Stomach (tissue), 9 donors: ENCODE measurements around the gene SNRNP35. TPM values are rescaled to one million over a fixed set of nuclear protein-coding genes. Genes with fewer than 3 reads are reported as not detected.

ENCODE experiments used
- DNase-seq, 2 donors: peaks; one replicate each; pipeline versions ENCODE4 v3.0.0 to v3.0.0-alpha.2; 2013 to 2019
- H3K27ac ChIP-seq, 5 donors: fragments of 200-600 bp in 4 of 5; sonication (generic) in 4 of 5; one replicate each; pipeline ENCODE4 v1.5.1; 2013 to 2019; ENCODE audit warnings: mild to moderate bottlenecking in 1 of 5, moderate library complexity in 1 of 5
- H3K27me3 ChIP-seq, 3 donors: fragments of 200-600 bp; sonication (generic); one replicate each; pipeline ENCODE4 v1.5.1; 2017 to 2019; ENCODE audit warnings: mixed run types in 1 of 3
- H3K36me3 ChIP-seq, 4 donors: fragments of 200-600 bp; sonication (generic); 1 replicate in 3 of 4; 2 replicates in 1 of 4; pipeline ENCODE4 v1.5.1; 2016 to 2019
- H3K4me1 ChIP-seq, 4 donors: fragments of 200-600 bp; sonication (generic); one replicate each; pipeline ENCODE4 v1.5.1; 2016 to 2019
- H3K4me3 ChIP-seq, 4 donors: fragments of 200-600 bp; sonication (generic) in 3 of 4; one replicate each; pipeline ENCODE4 v1.5.1; 2016 to 2019; ENCODE audit warnings: mild to moderate bottlenecking in 1 of 4
- H3K9me3 ChIP-seq, 4 donors: fragments of 200-600 bp; sonication (generic); one replicate each; pipeline ENCODE4 v1.5.1; 2016 to 2019
- EP300 ChIP-seq: sonication (generic); formaldehyde crosslinking; IDR thresholded peaks from one replicate; pipeline ENCODE4 v1.6.1; 2017; ENCODE audit warnings: antibody characterized with exemption
- POLR2A ChIP-seq, 4 donors: fragments of 450-650 bp; IDR thresholded peaks; one replicate each; pipeline ENCODE4 v1.6.1; 2016; ENCODE audit warnings: antibody characterized with exemption in 4 of 4, control low read depth in 2 of 4, mild to moderate bottlenecking in 1 of 4, moderate library complexity in 1 of 4
- POLR2AphosphoS5 ChIP-seq, 3 donors: sonication (generic); formaldehyde crosslinking; IDR thresholded peaks; one replicate each; pipeline ENCODE4 v1.6.1; 2016; ENCODE audit warnings: antibody characterized with exemption in 3 of 3
- WGBS, 5 donors: extraction: QIAGEN DNeasy Blood & Tissue Kit in 3 of 5; methylation state at CpG; one replicate each; pipeline versions ENCODE4 v1.1.5 to v1.1.7; 2013 to 2018; 5-methylcytosine and 5-hydroxymethylcytosine counted together
- intact Hi-C: fragments of 100-400 bp; cut with DNase I; formaldehyde crosslinking; loops from one replicate; pipeline ENCODE4 v1.15.1; 2023; ENCODE audit warnings: low total_unique reads
- polyA plus RNA-seq, 3 donors: library from polyadenylated mRNA; stranded (reverse); fragments of 200-250 nt; gene quantifications; one replicate each; pipeline ENCODE4 v1.2.3, GENCODE V29; 2013
- total RNA-seq, 5 donors: library from RNA; depleted of rRNA; stranded (reverse); fragments of >200 nt; gene quantifications; one replicate each; pipeline versions ENCODE4 v1.1.0 to v1.2.3, GENCODE V29; 2014 to 2016
- TF ChIP-seq, protein P1 (sequence below), 7 experiments: fragments of 450-650 bp in 4 of 7; fragments of 200-600 bp in 3 of 7; sonication (generic) in 3 of 7; IDR thresholded peaks; one replicate each; pipeline ENCODE4 v1.5.1; 2016 to 2019; ENCODE audit warnings: antibody characterized with exemption in 7 of 7, control low read depth in 2 of 7, mild to moderate bottlenecking in 1 of 7
- donor health status: healthy with polysubstance abuse.
- donor health status: Bipolar disorder and iron deficiency.
- donor health status: healthy.

SNRNP35 gene
- total and polyA plus RNA-seq, 8 donors = 5.8 to 55.0 (median 31.4) TPM

DNA sequence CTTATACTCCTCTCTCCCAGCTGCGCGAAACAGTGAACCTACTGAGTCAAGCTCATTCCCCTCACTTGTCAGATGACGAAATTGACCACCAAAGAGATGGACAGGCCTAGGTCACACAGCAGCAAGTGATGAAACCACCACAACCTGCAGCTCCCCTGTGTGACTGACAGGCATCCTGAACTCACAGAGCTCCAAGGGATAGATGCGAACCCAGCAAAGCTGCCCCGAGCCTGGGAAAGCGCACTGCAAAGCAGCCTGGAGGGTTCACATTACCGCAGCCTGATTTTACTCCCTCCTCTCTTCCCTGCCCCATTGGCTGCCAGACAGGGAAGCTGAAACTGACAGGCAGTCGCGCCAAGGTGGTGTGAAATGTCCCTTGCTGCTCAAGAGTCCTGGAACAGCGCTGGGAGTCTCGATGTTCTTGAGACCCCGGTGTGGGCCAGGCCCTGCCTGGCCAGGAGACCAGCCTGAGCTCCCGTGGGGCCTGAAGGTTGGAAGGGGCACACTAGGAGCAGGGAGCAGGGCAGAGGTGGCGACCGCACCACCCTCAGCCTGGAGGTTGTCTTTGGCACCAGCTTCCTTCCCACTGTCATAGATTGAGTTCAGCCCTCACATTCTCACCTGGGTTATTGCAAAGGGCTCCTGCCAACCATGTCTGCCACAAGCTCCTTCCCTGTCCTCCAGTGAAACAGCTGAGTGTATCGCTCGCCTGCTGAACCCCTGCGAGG, 36.3 kb downstream of the SNRNP35 start:
- no peak overlapping the region for H3K4me3 ChIP-seq
- H3K4me1 ChIP-seq = no peaks in the 10 kb centered on the region
- DNase-seq = no peak
- H3K27me3 ChIP-seq = no peaks in the 10 kb centered on the region
- WGBS, 5 donors = 91 to 93% (median 91%) methylated on average over 15 to 18 of the region's 18 CpGs
- peaks cover 0 to 48% (median 30%) of the 10 kb centered on the region in 4 donors for H3K36me3 ChIP-seq
- no peaks in the 10 kb centered on the region for H3K9me3 ChIP-seq
- intact Hi-C loops = no loop called here
- H3K27ac ChIP-seq = no peak overlapping the region
- no peak for TF ChIP-seq POLR2AphosphoS5 (IDR thresholded peaks at IDR 0.05)
- TF ChIP-seq, protein P1, sequence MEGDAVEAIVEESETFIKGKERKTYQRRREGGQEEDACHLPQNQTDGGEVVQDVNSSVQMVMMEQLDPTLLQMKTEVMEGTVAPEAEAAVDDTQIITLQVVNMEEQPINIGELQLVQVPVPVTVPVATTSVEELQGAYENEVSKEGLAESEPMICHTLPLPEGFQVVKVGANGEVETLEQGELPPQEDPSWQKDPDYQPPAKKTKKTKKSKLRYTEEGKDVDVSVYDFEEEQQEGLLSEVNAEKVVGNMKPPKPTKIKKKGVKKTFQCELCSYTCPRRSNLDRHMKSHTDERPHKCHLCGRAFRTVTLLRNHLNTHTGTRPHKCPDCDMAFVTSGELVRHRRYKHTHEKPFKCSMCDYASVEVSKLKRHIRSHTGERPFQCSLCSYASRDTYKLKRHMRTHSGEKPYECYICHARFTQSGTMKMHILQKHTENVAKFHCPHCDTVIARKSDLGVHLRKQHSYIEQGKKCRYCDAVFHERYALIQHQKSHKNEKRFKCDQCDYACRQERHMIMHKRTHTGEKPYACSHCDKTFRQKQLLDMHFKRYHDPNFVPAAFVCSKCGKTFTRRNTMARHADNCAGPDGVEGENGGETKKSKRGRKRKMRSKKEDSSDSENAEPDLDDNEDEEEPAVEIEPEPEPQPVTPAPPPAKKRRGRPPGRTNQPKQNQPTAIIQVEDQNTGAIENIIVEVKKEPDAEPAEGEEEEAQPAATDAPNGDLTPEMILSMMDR (IDR thresholded peaks at IDR 0.05) = no peak
- no peak for TF ChIP-seq POLR2A (IDR thresholded peaks at IDR 0.05)
- TF ChIP-seq EP300 = no peak

DNA sequence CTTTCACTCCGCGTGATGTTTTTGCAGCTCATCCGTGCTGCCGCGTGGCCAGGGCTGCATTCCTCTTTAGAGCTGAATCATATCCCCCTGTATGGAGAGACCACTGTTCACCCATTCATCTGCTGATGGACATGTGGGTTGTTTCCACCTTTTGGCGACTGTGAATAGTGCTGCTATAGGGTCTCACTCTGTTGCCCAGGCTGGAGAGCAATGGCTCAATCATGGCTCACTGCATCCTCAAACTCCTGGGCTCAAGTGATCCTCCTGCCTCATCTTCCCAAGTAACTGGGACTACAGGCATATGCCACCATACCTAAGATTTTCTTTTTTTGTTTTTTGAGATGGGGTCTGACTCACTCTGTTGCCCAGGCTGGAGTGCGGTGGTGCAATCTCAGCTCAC, 39.1 kb downstream of the SNRNP35 start:
- intact Hi-C loops = no loop called here
- Histone ChIP-seq H3K4me1 (no peaks in the 10 kb centered on the region), H3K4me3 (no peak overlapping the region), H3K27me3 (no peaks in the 10 kb centered on the region), H3K27ac (no peak overlapping the region), H3K9me3 (no peaks in the 10 kb centered on the region), H3K36me3 (peaks cover 0 to 48% (median 31%) of the 10 kb centered on the region in 4 donors)
- DNase-seq = no peak
- TF ChIP-seq POLR2A (IDR thresholded peaks at IDR 0.05) (no peak), EP300 (no peak), POLR2AphosphoS5 (IDR thresholded peaks at IDR 0.05) (no peak)
- TF ChIP-seq, protein P1 (IDR thresholded peaks at IDR 0.05) = no peak
- WGBS, 5 donors = 95 to 97% (median 96%) methylated on average over 7 of the region's 7 CpGs

GRCh38 chr12:123498126-123498825, 40.3 kb downstream of the SNRNP35 start:
- intact Hi-C loops = no loop called here
- TF ChIP-seq, protein P1 (IDR thresholded peaks at IDR 0.05) = no peak
- TF ChIP-seq POLR2A (IDR thresholded peaks at IDR 0.05) (no peak), POLR2AphosphoS5 (IDR thresholded peaks at IDR 0.05) (no peak)
- no peak for DNase-seq
- H3K27ac ChIP-seq = no peak overlapping the region
- 91 to 95% (median 93%) methylated on average over 11 to 13 of the region's 13 CpGs for WGBS, 5 donors
- H3K4me1 ChIP-seq = no peaks in the 10 kb centered on the region
- H3K4me3 ChIP-seq = no peak overlapping the region
- H3K36me3 ChIP-seq = peaks cover 0 to 48% (median 31%) of the 10 kb centered on the region in 4 donors
- H3K27me3 ChIP-seq = no peaks in the 10 kb centered on the region
- H3K9me3 ChIP-seq = no peaks in the 10 kb centered on the region

DNA sequence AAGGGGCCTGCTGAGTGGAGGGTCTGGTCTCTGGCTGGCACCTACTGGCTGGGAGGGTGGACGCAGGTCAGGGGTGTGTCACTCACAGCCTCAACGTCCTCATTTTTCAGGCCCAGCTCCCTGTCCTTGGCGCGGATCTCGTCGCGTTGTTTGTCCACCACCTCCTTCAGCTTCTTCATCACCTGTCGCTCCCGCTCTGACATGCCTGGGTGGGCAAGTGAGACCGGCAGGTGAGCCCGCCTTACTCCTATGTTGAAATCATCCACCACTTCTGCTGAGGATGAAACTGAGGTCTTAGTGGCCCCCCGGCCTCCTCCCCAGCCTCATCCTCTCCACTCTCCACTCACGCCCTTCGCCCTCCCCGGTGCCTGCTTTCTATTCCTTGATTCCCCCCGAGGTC, 41.4 kb downstream of the SNRNP35 start:
- H3K36me3 ChIP-seq = peaks cover 0 to 44% (median 31%) of the 10 kb centered on the region in 4 donors
- no peak for TF ChIP-seq POLR2A (IDR thresholded peaks at IDR 0.05)
- TF ChIP-seq, protein P1 (IDR thresholded peaks at IDR 0.05) = no peak
- TF ChIP-seq EP300 = no peak
- TF ChIP-seq POLR2AphosphoS5 (IDR thresholded peaks at IDR 0.05) = no peak
- 88 to 95% (median 90%) methylated on average over 15 to 16 of the region's 16 CpGs for WGBS, 5 donors
- H3K4me1 ChIP-seq = no peaks in the 10 kb centered on the region
- intact Hi-C loops = no loop called here
- DNase-seq = no peak
- H3K9me3 ChIP-seq = no peaks in the 10 kb centered on the region
- no peaks in the 10 kb centered on the region for H3K27me3 ChIP-seq
- no peak overlapping the region for H3K27ac ChIP-seq
- no peak overlapping the region for H3K4me3 ChIP-seq
